Measurements from ENCODE around the gene HOXA7.

The HOXA7 gene

GRCh38 chr7:27130540-27131389, 25.7 kb downstream of the HOXA7 start, which contains the start of gene HOXA4:
Gene HOXA4, minus strand, starts transcription at chr7:27130757. Its CDS starts 24 bp downstream, at chr7:27130733.
- DNase-seq, result no peak

DNA sequence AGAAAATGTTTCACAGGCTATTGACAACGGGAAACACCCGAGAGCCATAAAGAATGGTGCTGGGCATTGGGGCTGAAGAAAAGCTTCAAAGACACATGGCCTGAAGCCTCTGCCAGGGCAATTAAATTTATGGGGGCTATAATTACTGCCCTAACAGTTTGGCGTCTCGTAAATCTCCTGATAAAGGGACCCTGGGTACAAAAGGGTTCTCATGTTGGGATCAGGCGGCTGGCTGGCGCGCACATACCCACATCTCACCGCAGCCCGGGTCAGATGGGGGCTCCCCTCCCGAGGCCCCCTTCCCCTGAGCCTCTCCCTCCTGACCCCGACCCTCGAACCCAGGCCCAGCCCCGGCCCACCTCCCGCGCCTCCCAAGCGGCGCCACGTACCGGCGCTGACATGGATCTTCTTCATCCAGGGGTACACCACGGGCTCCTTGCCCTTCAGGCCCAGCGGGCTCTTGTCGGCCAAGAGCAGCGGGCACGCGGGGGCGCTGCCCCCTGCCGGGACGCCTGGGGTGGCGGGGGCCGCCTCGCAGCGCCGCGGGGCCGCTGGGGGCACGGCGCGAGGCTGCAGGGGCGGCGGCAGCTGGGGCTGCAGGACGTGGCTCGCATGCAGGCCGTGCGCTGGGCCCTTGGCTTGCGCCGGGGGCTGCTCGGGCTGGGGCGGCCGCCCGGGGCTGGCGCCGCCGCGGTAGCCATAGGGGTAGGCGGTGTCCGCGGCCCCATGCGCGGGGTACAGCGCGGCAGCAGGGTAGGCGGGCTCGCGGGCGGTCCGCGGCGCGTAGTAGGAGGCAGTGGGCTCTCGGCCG, 26.5 kb downstream of the HOXA7 start:
- no peak for DNase-seq

GRCh38 chr7:27128776-27129728, 27.4 kb downstream of the HOXA7 start:
- DNase-seq, result no peak

DNA sequence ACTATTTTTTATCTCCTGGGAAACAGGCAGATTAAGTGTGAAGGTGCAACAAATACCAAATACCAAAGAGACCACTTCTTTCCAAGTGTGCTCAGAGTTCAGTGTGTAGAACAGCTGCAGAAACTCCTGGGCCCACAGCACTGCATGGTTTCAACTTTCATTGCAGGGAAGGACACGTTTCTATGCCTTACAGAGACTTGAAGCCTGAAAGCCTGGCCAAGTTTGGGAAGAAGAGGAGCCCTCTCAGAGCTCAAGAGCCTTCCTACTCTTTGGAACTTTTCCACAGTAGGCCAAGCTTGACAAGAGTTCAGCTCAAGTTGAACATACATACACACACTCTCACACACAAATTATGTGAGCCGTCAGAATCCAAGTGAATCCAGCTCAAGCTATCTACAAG, 28.4 kb downstream of the HOXA7 start:
- no peak for DNase-seq

DNA sequence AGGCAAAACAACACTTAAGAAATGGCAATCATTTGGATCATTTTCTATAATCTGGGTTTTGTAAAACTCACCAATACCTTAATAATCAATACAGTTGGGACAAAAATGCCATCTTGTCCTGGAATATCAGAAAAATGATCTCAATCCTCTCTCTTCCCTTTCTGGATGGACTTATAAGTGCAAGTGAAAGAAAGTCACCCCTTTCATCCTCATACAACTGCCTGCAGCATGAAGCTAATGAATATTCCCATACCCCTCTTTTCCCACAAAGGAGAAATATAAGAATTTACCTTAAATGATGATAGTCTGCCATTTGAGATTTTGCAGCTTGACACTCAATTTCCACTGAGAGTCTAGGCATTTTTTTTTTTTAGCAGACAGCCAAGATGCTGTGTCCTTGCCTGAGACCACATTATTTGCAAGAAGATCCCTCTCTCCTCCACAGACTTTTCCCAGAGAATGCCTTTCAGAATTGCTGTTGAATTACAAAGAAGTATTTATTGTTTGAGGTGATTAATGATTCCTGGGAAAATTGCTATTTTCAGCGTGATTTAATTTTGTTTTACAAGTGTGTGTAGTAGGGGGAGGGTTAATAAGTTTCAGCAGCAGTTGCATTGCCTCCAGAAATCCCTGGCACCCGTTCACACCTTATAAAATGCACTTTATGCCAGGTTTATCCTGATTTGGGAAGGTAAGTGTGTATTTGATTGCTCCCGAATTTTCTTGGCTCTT, 29.7 kb downstream of the HOXA7 start:
- DNase-seq, result no peak

DNA sequence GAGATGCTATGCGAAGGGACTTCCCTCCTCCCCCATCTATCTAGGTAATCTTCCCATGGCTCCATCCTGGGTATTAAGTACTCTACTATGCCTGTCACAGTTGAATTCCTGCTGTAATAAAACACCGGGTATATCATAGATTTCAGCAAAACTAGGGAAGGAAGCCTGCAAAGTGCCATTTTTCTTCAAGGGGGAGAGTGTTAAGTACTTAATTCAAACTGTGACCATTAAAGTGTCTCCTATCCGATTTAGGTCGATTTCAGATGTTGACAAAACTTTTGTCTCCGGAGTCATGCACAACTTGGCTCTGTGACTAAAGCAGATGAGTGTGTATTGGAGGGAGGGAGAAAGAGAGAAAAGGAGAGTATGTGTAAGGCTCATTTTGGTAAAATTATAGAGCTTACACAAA, 30.5 kb downstream of the HOXA7 start:
- no peak for DNase-seq

- DNase-seq, result no peak
Measured at GRCh38 chr7:27124902-27125689, 31.4 kb downstream of the HOXA7 start.

- DNase-seq, result no peak
Measured at GRCh38 chr7:27124096-27124901, 32.2 kb downstream of the HOXA7 start.

DNA sequence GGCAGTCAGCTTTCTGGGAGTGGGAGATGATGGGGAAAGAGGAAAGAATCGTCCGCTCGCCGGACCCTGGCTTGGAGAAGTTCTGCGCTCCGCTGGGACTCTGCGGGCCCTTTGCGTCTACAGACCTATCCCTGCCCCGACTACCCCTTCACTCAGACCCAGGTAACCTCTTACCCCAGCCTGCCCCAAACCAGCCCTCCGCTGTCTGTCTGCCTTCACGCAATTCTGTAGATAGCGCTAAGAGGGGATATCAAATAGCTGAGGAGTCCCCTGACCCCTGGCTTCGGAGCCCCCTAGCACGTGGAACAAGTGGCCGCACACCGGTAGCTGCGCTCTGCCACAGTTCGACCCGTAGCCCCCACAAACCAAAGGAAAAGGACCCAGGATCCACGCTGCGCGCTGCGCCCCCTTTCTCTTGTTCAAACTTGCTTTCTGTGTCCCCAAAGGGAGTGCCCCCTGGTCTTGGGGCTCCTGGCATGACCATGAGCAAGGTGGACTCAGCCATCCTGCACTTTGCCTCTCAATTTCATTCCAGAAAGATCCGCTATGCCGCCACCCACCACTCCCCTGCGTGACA, 32.9 kb downstream of the HOXA7 start:
- DNase-seq, result no peak

DNA sequence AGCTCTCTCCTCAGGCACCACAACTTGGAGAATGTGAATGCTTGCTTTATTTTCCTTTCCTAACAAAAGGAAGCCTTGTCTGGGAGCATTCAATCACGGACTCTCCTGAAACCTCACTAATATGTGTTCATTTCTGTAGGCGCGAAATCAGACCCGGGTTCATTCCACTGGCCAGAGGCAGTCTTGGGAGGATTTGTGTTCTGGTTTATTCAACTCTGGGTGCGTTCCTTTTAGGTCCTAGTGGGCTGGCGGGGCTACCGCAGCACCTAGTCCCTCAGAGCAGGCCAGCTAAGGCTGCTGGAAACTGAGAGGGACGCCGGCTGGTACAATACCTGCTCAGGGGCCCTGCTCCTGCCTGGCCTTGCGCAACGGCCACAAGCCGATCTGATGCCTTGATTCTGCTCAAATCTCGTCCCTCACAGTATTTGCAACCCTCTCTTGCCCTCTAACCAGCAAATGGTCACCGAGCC, 33.4 kb downstream of the HOXA7 start:
- no peak for DNase-seq

- no peak for DNase-seq
Measured at GRCh38 chr7:27122077-27122910, 34.2 kb downstream of the HOXA7 start.

GRCh38 chr7:27121684-27122076, 34.8 kb downstream of the HOXA7 start:
- no peak for DNase-seq

GRCh38 chr7:27119412-27119911, 37.0 kb downstream of the HOXA7 start:
- DNase-seq, result no peak

DNA sequence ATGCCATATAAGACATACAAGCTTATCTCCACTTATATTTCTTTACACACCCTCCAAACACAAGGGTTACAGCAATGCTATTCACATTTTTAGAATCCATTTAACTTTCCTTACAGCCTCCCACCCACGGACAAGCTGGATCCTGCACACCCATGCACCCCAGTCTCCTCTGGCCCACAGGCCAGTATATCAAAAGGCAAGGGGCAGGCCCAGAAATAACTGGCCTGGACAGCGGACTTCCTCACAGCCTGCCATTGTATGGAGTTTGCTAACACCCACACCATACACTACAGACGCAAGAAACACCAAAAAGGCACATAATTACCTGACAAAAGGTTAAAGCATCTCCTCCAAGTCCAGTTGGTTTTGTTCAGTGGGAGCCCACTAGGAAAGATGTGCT, 37.9 kb downstream of the HOXA7 start:
- no peak for DNase-seq

DNA sequence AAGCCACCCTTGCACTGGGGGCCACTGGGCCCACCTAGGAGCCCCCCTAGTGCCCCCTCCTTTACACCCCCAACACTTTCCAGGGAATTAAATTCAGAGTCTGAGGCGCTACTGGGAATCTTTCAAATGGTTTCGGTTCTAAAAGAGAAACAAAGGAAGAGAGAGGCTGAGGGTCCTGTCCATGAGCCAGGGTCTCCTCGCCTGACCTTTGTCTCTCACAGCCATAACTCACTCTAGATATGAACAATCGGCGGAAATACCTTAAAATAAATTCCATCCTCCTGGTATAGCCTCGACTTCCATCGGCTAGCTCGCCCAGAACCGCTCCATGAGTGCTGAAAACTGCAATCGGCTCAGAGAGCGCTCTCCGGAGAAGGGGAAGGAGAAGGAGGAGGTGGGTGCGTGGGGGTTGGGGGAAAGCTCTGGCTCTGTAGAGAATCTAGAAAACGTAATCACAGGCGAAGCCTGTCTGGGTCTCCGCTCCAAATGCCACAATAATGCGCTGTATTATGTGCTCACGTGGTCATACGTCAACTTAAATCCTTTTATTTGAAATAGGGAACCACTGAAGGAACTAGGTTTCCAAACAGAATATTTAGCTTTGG, 38.5 kb downstream of the HOXA7 start:
- DNase-seq, result no peak

GRCh38 chr7:27116962-27117886, 39.3 kb downstream of the HOXA7 start:
- DNase-seq, result no peak

All from NCI-H2029 (cell line).